Fibroblast of lung (primary cell): ENCODE data around the gene UTS2B.

Experiments
- EZH2 ChIP-seq: IDR thresholded peaks from 2 replicates; pipeline ENCODE4 v1.5.1; 2012; ENCODE audit warnings: low read length, control low read depth, mild to moderate bottlenecking; ENCODE audit errors: missing control alignments
- TF ChIP-seq, protein P1 (sequence below), 2 donors: IDR thresholded peaks in 1 of 2; conservative IDR thresholded peaks in 1 of 2; 1 replicate in 1 of 2; 2 replicates in 1 of 2; pipeline ENCODE4 v1.5.1; 2011 to 2012; ENCODE audit warnings: low read length in 2 of 2, control low read depth in 1 of 2, inconsistent platforms in 1 of 2, low read depth in 1 of 2, mild to moderate bottlenecking in 1 of 2

- TF ChIP-seq, protein P1, sequence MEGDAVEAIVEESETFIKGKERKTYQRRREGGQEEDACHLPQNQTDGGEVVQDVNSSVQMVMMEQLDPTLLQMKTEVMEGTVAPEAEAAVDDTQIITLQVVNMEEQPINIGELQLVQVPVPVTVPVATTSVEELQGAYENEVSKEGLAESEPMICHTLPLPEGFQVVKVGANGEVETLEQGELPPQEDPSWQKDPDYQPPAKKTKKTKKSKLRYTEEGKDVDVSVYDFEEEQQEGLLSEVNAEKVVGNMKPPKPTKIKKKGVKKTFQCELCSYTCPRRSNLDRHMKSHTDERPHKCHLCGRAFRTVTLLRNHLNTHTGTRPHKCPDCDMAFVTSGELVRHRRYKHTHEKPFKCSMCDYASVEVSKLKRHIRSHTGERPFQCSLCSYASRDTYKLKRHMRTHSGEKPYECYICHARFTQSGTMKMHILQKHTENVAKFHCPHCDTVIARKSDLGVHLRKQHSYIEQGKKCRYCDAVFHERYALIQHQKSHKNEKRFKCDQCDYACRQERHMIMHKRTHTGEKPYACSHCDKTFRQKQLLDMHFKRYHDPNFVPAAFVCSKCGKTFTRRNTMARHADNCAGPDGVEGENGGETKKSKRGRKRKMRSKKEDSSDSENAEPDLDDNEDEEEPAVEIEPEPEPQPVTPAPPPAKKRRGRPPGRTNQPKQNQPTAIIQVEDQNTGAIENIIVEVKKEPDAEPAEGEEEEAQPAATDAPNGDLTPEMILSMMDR (conservative IDR thresholded peaks at IDR 0.05 in 1 of 2, IDR thresholded peaks at IDR 0.05 in 1 of 2; ENCODE audit: low read depth in 1 of 2, low read length in 2 of 2): no peak
- no peak for TF ChIP-seq EZH2
Observed at GRCh38 chr3:191372122-191372521, 41.8 kb upstream of the UTS2B start.
